B cell (primary cell): ENCODE measurements around the gene PTPN13.

ENCODE experiments used
- CTCF ChIP-seq: fragments of 200-600 bp; IDR thresholded peaks from one replicate; pipeline ENCODE4 v1.8.0; 2022; ENCODE audit warnings: antibody characterized with exemption, mild to moderate bottlenecking
- EZH2 ChIP-seq: IDR thresholded peaks from 2 replicates; pipeline ENCODE4 v1.6.1; 2012; ENCODE audit warnings: borderline replicate concordance, low read depth, mild to moderate bottlenecking, moderate library complexity, low read length; ENCODE audit not compliant: insufficient read depth, poor library complexity, severe bottlenecking

GRCh38 chr4:86720508-86721068 lies 126.5 kb downstream of the PTPN13 start:
- TF ChIP-seq CTCF, result no peak
- no peak for TF ChIP-seq EZH2
